ENCODE results near the gene CARD9.

Gene CARD9

GRCh38 chr9:136368190-136368589 lies 5.3 kb downstream of the CARD9 start:
- no peak for DNase-seq (ENCODE audit: extremely low spot score)
- ChIA-PET CTCF (no interaction called here), POLR2A (no interaction called here)
- TF ChIP-seq ELF4 (IDR thresholded peaks at IDR 0.05) (no peak), L3MBTL2 (conservative IDR thresholded peaks at IDR 0.05) (no peak), SP1 (IDR thresholded peaks at IDR 0.05) (no peak), HDGF (IDR thresholded peaks at IDR 0.05; ENCODE audit: borderline replicate concordance) (no peak), SUZ12 (IDR thresholded peaks at IDR 0.05) (no peak), PKNOX1 (IDR thresholded peaks at IDR 0.05) (no peak), TARDBP (IDR thresholded peaks at IDR 0.05) (no peak), ARNT (IDR thresholded peaks at IDR 0.05) (no peak), LEF1 (IDR thresholded peaks at IDR 0.05; ENCODE audit: borderline replicate concordance) (no peak), CTBP1 (IDR thresholded peaks at IDR 0.05; ENCODE audit: borderline replicate concordance) (no peak), FOXK2 (IDR thresholded peaks at IDR 0.05) (no peak)

- no peak for TF ChIP-seq LEF1 (IDR thresholded peaks at IDR 0.05; ENCODE audit: borderline replicate concordance)
- TF ChIP-seq FOXK2 (IDR thresholded peaks at IDR 0.05), result no peak
- no peak for TF ChIP-seq L3MBTL2 (conservative IDR thresholded peaks at IDR 0.05)
- TF ChIP-seq SUZ12 (IDR thresholded peaks at IDR 0.05), result no peak
- no peak for TF ChIP-seq NFRKB (IDR thresholded peaks at IDR 0.05)
- no peak for TF ChIP-seq ARNT (IDR thresholded peaks at IDR 0.05)
- no peak for TF ChIP-seq PKNOX1 (IDR thresholded peaks at IDR 0.05)
- TF ChIP-seq ELF4 (IDR thresholded peaks at IDR 0.05), result no peak
- POLR2A ChIA-PET, result interaction anchor here (1.6 kb wide), 1 partner anchor 7 kb away, joined by 5 read pairs; no protein-coding TSS in a partner anchor
- CTCF ChIA-PET, result interaction anchor here (1.3 kb wide), 1 partner anchor 55 kb away, joined by 3 read pairs; no protein-coding TSS in a partner anchor
- DNase-seq (ENCODE audit: extremely low spot score), result no peak
These were observed 5.9 kb downstream of the CARD9 start for GRCh38 chr9:136367296-136368145.

- POLR2A ChIA-PET, result interaction anchor here (1.4 to 1.6 kb wide), 2 partner anchors 8 to 23 kb away, joined by 4 to 5 read pairs; no protein-coding TSS in a partner anchor
- DNase-seq (ENCODE audit: extremely low spot score), result no peak
- no peak for TF ChIP-seq FOXK2 (IDR thresholded peaks at IDR 0.05)
- no peak for TF ChIP-seq SUZ12 (IDR thresholded peaks at IDR 0.05)
- no peak for TF ChIP-seq ZNF384 (IDR thresholded peaks at IDR 0.05)
- TF ChIP-seq L3MBTL2 (conservative IDR thresholded peaks at IDR 0.05), result no peak
- no peak for TF ChIP-seq ARNT (IDR thresholded peaks at IDR 0.05)
- TF ChIP-seq SP1 (IDR thresholded peaks at IDR 0.05), result no peak
- no peak for TF ChIP-seq FOXM1 (IDR thresholded peaks at IDR 0.05; ENCODE audit: borderline replicate concordance)
- TF ChIP-seq CTBP1 (IDR thresholded peaks at IDR 0.05; ENCODE audit: borderline replicate concordance), result no peak
- TF ChIP-seq LEF1 (IDR thresholded peaks at IDR 0.05; ENCODE audit: borderline replicate concordance), result no peak
- no peak for TF ChIP-seq HDGF (IDR thresholded peaks at IDR 0.05; ENCODE audit: borderline replicate concordance)
- no peak for TF ChIP-seq NFRKB (IDR thresholded peaks at IDR 0.05)
- no peak for TF ChIP-seq ELF4 (IDR thresholded peaks at IDR 0.05)
- no peak for TF ChIP-seq TARDBP (IDR thresholded peaks at IDR 0.05)
- CTCF ChIA-PET, result interaction anchor here (1.3 kb wide), 1 partner anchor 54 kb away, joined by 3 read pairs; no protein-coding TSS in a partner anchor
These were observed 6.6 kb downstream of the CARD9 start for GRCh38 chr9:136366826-136367225.

- CTCF ChIA-PET, result interaction anchor here (1.3 kb wide), 1 partner anchor 53 kb away, joined by 3 read pairs; no protein-coding TSS in a partner anchor
- DNase-seq (ENCODE audit: extremely low spot score), result no peak
- POLR2A ChIA-PET, result interaction anchor here (1.1 to 1.6 kb wide), 3 partner anchors 9 to 35 kb away, joined by 3 to 5 read pairs (median 4); no protein-coding TSS in a partner anchor
- no peak for TF ChIP-seq PKNOX1 (IDR thresholded peaks at IDR 0.05)
These were observed 7.7 kb downstream of the CARD9 start for GRCh38 chr9:136365775-136366222.

GRCh38 chr9:136364942-136365774 lies 8.3 kb downstream of the CARD9 start:
- no peak for DNase-seq (ENCODE audit: extremely low spot score)
- ChIA-PET POLR2A (interaction anchor here (1.1 kb wide), 1 partner anchor 36 kb away, joined by 3 read pairs; no protein-coding TSS in a partner anchor), CTCF (no interaction called here)
- TF ChIP-seq LEF1 (IDR thresholded peaks at IDR 0.05; ENCODE audit: borderline replicate concordance), result no peak
- TF ChIP-seq TARDBP (IDR thresholded peaks at IDR 0.05), result no peak
- TF ChIP-seq FOXM1 (IDR thresholded peaks at IDR 0.05; ENCODE audit: borderline replicate concordance), result no peak
- no peak for TF ChIP-seq CTBP1 (IDR thresholded peaks at IDR 0.05; ENCODE audit: borderline replicate concordance)
- no peak for TF ChIP-seq PKNOX1 (IDR thresholded peaks at IDR 0.05)
- no peak for TF ChIP-seq NFRKB (IDR thresholded peaks at IDR 0.05)
- TF ChIP-seq ARNT (IDR thresholded peaks at IDR 0.05), result no peak
- TF ChIP-seq ZNF384 (IDR thresholded peaks at IDR 0.05), result no peak
- TF ChIP-seq HDGF (IDR thresholded peaks at IDR 0.05; ENCODE audit: borderline replicate concordance), result no peak

Data from HEK293T (cell line).